H1 (cell line): ENCODE measurements around the gene MAGI2. TPM values are rescaled to one million over a fixed set of nuclear protein-coding genes. Genes with fewer than 3 reads are reported as not detected.

Experiments
- GTF2F1 ChIP-seq: IDR thresholded peaks from 2 replicates; pipeline ENCODE4 v1.6.1; 2012; ENCODE audit warnings: low read depth, low read length, improper control_type of control experiment, borderline replicate concordance
- JUND ChIP-seq: IDR thresholded peaks from 2 replicates; pipeline ENCODE4 v1.6.1; 2011; ENCODE audit warnings: mild to moderate bottlenecking, improper control_type of control experiment, low read length
- MAFK ChIP-seq: IDR thresholded peaks from 2 replicates; pipeline ENCODE4 v1.6.1; 2012; ENCODE audit warnings: low read depth, mild to moderate bottlenecking, improper control_type of control experiment, low read length
- polyA plus RNA-seq, 7 experiments: library from polyadenylated mRNA; depleted of rRNA in 3 of 7; stranded (reverse) in 5 of 7; unstranded in 2 of 7; fragments of >200 nt in 5 of 7; fragments of 200-250 nt in 2 of 7; gene quantifications; 1 replicate in 5 of 7; 2 replicates in 1 of 7; 4 replicates in 1 of 7; pipeline versions ENCODE4 v1.2.1 to v1.2.3, GENCODE V29; 2011 to 2013; ENCODE audit warnings: missing spikeins in 2 of 7, mixed read lengths in 2 of 7
- total RNA-seq: library from RNA; stranded (reverse); fragmentation: NEBNext Ultra II Directional; extraction: Animal tissue kit (Norgen Biotek cat#: 25700); gene quantifications from 2 replicates; pipeline ENCODE4 v1.2.1, GENCODE V29; 2021
- TF ChIP-seq, protein P1 (sequence below): fragments of 300-600 bp; sonication (generic); IDR thresholded peaks from 2 replicates; pipeline ENCODE4 v1.7.1; 2012; ENCODE audit warnings: low read length, moderate library complexity, mild to moderate bottlenecking, inconsistent platforms; ENCODE audit not compliant: insufficient replicate concordance
- TF ChIP-seq, protein P2 (sequence below), 3 experiments: IDR thresholded peaks; 1 replicate in 2 of 3; 2 replicates in 1 of 3; pipeline versions ENCODE4 v1.5.1 to v1.6.1; 2011; ENCODE audit warnings: low read length in 3 of 3, mild to moderate bottlenecking in 3 of 3, inconsistent platforms in 2 of 3, low read depth in 1 of 3, moderate library complexity in 1 of 3; ENCODE audit not compliant: insufficient read depth in 1 of 3; ENCODE audit errors: control extremely low read depth in 1 of 3
- TF ChIP-seq, protein P3 (sequence below): IDR thresholded peaks from 2 replicates; pipeline ENCODE4 v1.6.1; 2011; ENCODE audit warnings: low read length, improper control_type of control experiment

MAGI2 gene
- total and polyA plus RNA-seq, 2 of the 8 experiments (the other 6 are each of a cell fraction or from before 2014, with no cell fraction given) = 6.0 to 27.3 TPM

DNA sequence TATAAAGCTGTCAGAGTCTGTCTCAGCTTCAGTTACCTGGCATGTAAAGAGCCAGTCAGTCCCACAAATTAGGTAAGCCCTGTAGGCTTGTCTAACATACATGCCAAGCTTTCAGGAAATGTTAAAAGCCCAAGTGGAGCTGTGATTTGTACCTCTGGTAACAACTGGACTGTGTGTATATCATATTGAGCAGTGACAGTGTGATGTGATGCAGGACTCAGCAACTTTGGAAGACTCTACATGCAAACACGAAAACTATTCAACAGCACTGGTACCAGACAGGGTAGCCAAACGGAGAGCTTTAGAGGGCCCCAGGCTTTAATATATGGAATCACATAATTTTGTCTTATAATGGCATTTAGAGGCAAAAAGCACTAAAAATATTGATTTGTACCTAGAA, 1066.9 kb downstream of the MAGI2 start (continued):
- TF ChIP-seq, protein P1, sequence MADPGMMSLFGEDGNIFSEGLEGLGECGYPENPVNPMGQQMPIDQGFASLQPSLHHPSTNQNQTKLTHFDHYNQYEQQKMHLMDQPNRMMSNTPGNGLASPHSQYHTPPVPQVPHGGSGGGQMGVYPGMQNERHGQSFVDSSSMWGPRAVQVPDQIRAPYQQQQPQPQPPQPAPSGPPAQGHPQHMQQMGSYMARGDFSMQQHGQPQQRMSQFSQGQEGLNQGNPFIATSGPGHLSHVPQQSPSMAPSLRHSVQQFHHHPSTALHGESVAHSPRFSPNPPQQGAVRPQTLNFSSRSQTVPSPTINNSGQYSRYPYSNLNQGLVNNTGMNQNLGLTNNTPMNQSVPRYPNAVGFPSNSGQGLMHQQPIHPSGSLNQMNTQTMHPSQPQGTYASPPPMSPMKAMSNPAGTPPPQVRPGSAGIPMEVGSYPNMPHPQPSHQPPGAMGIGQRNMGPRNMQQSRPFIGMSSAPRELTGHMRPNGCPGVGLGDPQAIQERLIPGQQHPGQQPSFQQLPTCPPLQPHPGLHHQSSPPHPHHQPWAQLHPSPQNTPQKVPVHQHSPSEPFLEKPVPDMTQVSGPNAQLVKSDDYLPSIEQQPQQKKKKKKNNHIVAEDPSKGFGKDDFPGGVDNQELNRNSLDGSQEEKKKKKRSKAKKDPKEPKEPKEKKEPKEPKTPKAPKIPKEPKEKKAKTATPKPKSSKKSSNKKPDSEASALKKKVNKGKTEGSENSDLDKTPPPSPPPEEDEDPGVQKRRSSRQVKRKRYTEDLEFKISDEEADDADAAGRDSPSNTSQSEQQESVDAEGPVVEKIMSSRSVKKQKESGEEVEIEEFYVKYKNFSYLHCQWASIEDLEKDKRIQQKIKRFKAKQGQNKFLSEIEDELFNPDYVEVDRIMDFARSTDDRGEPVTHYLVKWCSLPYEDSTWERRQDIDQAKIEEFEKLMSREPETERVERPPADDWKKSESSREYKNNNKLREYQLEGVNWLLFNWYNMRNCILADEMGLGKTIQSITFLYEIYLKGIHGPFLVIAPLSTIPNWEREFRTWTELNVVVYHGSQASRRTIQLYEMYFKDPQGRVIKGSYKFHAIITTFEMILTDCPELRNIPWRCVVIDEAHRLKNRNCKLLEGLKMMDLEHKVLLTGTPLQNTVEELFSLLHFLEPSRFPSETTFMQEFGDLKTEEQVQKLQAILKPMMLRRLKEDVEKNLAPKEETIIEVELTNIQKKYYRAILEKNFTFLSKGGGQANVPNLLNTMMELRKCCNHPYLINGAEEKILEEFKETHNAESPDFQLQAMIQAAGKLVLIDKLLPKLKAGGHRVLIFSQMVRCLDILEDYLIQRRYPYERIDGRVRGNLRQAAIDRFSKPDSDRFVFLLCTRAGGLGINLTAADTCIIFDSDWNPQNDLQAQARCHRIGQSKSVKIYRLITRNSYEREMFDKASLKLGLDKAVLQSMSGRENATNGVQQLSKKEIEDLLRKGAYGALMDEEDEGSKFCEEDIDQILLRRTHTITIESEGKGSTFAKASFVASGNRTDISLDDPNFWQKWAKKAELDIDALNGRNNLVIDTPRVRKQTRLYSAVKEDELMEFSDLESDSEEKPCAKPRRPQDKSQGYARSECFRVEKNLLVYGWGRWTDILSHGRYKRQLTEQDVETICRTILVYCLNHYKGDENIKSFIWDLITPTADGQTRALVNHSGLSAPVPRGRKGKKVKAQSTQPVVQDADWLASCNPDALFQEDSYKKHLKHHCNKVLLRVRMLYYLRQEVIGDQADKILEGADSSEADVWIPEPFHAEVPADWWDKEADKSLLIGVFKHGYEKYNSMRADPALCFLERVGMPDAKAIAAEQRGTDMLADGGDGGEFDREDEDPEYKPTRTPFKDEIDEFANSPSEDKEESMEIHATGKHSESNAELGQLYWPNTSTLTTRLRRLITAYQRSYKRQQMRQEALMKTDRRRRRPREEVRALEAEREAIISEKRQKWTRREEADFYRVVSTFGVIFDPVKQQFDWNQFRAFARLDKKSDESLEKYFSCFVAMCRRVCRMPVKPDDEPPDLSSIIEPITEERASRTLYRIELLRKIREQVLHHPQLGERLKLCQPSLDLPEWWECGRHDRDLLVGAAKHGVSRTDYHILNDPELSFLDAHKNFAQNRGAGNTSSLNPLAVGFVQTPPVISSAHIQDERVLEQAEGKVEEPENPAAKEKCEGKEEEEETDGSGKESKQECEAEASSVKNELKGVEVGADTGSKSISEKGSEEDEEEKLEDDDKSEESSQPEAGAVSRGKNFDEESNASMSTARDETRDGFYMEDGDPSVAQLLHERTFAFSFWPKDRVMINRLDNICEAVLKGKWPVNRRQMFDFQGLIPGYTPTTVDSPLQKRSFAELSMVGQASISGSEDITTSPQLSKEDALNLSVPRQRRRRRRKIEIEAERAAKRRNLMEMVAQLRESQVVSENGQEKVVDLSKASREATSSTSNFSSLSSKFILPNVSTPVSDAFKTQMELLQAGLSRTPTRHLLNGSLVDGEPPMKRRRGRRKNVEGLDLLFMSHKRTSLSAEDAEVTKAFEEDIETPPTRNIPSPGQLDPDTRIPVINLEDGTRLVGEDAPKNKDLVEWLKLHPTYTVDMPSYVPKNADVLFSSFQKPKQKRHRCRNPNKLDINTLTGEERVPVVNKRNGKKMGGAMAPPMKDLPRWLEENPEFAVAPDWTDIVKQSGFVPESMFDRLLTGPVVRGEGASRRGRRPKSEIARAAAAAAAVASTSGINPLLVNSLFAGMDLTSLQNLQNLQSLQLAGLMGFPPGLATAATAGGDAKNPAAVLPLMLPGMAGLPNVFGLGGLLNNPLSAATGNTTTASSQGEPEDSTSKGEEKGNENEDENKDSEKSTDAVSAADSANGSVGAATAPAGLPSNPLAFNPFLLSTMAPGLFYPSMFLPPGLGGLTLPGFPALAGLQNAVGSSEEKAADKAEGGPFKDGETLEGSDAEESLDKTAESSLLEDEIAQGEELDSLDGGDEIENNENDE = no peak
- TF ChIP-seq, protein P2, sequence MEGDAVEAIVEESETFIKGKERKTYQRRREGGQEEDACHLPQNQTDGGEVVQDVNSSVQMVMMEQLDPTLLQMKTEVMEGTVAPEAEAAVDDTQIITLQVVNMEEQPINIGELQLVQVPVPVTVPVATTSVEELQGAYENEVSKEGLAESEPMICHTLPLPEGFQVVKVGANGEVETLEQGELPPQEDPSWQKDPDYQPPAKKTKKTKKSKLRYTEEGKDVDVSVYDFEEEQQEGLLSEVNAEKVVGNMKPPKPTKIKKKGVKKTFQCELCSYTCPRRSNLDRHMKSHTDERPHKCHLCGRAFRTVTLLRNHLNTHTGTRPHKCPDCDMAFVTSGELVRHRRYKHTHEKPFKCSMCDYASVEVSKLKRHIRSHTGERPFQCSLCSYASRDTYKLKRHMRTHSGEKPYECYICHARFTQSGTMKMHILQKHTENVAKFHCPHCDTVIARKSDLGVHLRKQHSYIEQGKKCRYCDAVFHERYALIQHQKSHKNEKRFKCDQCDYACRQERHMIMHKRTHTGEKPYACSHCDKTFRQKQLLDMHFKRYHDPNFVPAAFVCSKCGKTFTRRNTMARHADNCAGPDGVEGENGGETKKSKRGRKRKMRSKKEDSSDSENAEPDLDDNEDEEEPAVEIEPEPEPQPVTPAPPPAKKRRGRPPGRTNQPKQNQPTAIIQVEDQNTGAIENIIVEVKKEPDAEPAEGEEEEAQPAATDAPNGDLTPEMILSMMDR (IDR thresholded peaks at IDR 0.05; ENCODE audit: control extremely low read depth in 1 of 3, insufficient read depth in 1 of 3, low read depth in 1 of 3, low read length in 3 of 3) = no peak
- TF ChIP-seq JUND (no peak), MAFK (no peak), GTF2F1 (no peak)
- TF ChIP-seq, protein P3, sequence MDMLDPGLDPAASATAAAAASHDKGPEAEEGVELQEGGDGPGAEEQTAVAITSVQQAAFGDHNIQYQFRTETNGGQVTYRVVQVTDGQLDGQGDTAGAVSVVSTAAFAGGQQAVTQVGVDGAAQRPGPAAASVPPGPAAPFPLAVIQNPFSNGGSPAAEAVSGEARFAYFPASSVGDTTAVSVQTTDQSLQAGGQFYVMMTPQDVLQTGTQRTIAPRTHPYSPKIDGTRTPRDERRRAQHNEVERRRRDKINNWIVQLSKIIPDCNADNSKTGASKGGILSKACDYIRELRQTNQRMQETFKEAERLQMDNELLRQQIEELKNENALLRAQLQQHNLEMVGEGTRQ = no peak
